T1000 (cell line): Measurements from ENCODE around the gene PSMG3.
A peak's percentile ranks its signal among the peaks of the same experiment; 100 is the strongest.

Experiments
- DNase-seq: peaks from one replicate; lab custom pipeline; 2025; ENCODE audit warnings: mixed read lengths; lab: John Stamatoyannopoulos, UW

PSMG3 gene

GRCh38 chr7:1579481-1580421 is 9.9 kb upstream of the PSMG3 start:
- DNase-seq, result peak; percentile 41

GRCh38 chr7:1578513-1578912 is 8.7 kb upstream of the PSMG3 start:
- no peak for DNase-seq

GRCh38 chr7:1576521-1577253 is 6.9 kb upstream of the PSMG3 start:
- no peak for DNase-seq

- DNase-seq, result no peak
Measured at GRCh38 chr7:1575809-1576208, 6.0 kb upstream of the PSMG3 start.

- DNase-seq, result no peak
Measured at GRCh38 chr7:1572111-1572822, 2.4 kb upstream of the PSMG3 start.

GRCh38 chr7:1569440-1569832 is 396 bp downstream of the PSMG3 start:
- DNase-seq, result no peak

- DNase-seq, result peak; percentile 33
Measured at GRCh38 chr7:1569016-1569415, 816 bp downstream of the PSMG3 start.

GRCh38 chr7:1567896-1568510 is 1.8 kb downstream of the PSMG3 start:
- peak; percentile 31 for DNase-seq

- peak; percentile 51 for DNase-seq
Measured at GRCh38 chr7:1567049-1567771, 2.6 kb downstream of the PSMG3 start.

- no peak for DNase-seq
Measured at GRCh38 chr7:1566687-1567048, 3.2 kb downstream of the PSMG3 start.

GRCh38 chr7:1564603-1565022 is 5.2 kb downstream of the PSMG3 start:
- DNase-seq, result no peak

GRCh38 chr7:1563981-1564602 is 5.7 kb downstream of the PSMG3 start:
- DNase-seq, result no peak

GRCh38 chr7:1562597-1563051 is 7.2 kb downstream of the PSMG3 start:
- DNase-seq, result no peak

GRCh38 chr7:1562116-1562515 is 7.7 kb downstream of the PSMG3 start:
- no peak for DNase-seq

- DNase-seq, result no peak
Measured at GRCh38 chr7:1561036-1561940, 8.5 kb downstream of the PSMG3 start.

GRCh38 chr7:1560620-1561031 is 9.2 kb downstream of the PSMG3 start:
- DNase-seq, result no peak

- DNase-seq, result no peak
Measured at GRCh38 chr7:1559626-1560590, 9.9 kb downstream of the PSMG3 start.

GRCh38 chr7:1558841-1559625 is 10.8 kb downstream of the PSMG3 start:
- no peak for DNase-seq
